Activated CD4-positive, alpha-beta T cell treated with anti-CD3 and anti-CD28 coated beads, Interleukin-2, amount 50 U/mL, for 24 hours (primary cell): ENCODE results near the gene SCAANT1.

ENCODE experiments used
- DNase-seq, 2 donors: peaks; one replicate each; pipeline ENCODE4 v3.0.0-alpha.2; 2020; ENCODE audit warnings: low read depth in 1 of 2, low spot score in 1 of 2

Gene SCAANT1

GRCh38 chr3:63864008-63864964 lies 47.9 kb downstream of the SCAANT1 start:
- DNase-seq = peak; percentile 22 to 30

GRCh38 chr3:63863150-63864007 lies 48.8 kb downstream of the SCAANT1 start, which contains the start of the genes ATXN7 and THOC7:
ATXN7 (plus strand) TSS chr3:63863867; CDS start chr3:63912599, 48,732 bp downstream.
THOC7 (minus strand) TSS chr3:63863805; CDS start chr3:63863790, 15 bp downstream.
- peak; percentile 46 to 52 for DNase-seq

GRCh38 chr3:63862804-63863149 lies 49.4 kb downstream of the SCAANT1 start:
- DNase-seq = no peak
